ENCODE results near the gene FBXW4. TPM values are rescaled to one million over a fixed set of nuclear protein-coding genes. Genes with fewer than 3 reads are reported as not detected.

FBXW4 gene
- total and polyA plus RNA-seq, 2 of the 8 experiments (the other 6 are each of a cell fraction or from before 2014, with no cell fraction given), result 29.0 to 32.8 TPM

DNA sequence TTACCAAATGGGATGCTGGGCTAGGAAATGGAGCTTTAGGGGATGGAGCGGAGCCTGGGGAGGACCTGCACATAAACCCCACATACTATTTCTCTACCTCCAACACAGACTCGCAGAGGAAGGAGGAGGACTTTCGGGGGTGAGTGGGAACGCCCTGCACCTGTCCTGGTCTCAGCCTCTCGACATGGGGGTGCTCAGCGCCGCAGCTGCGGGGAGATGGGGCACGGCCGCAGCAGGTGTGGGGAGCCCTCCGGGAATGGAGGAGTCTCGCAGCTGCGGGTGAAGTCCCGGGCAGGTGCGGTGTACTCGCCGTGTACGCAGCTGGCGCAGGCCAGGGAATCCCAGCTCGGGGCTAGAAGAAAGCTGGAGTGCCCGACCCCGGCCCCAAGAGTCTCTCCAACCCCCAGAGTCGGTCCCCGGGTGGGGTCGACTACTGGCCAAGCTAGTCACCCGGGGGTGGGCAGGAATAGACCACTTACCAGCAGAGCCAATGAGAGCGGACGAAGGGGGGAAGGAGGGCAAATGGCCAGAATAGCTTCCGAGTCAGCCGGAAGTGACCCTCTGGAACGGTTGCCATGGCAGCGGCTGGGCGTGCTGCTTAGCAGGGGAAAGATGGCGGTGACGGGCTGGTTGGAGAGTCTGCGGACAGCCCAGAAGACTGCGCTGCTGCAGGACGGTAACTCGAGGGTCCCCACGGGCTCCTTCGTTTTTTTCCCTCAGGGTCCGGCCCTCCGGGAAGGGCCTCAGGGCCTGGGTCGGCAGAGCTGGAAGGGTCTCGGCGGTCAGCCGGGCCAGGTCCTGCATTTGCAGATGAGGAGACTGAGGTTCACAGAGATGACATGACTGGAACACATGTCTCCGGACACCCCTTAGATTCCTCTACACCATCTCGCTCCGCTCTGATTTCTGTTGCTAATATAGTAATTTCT lies 107.0 kb downstream of the FBXW4 start, which contains the start of the genes DPCD and POLL (continued):
- TF ChIP-seq BACH1 (IDR thresholded peaks at IDR 0.05; ENCODE audit: low read length), result no peak
- TF ChIP-seq SP4 (IDR thresholded peaks at IDR 0.05; ENCODE audit: low read length), result no peak
- TF ChIP-seq, protein P1, sequence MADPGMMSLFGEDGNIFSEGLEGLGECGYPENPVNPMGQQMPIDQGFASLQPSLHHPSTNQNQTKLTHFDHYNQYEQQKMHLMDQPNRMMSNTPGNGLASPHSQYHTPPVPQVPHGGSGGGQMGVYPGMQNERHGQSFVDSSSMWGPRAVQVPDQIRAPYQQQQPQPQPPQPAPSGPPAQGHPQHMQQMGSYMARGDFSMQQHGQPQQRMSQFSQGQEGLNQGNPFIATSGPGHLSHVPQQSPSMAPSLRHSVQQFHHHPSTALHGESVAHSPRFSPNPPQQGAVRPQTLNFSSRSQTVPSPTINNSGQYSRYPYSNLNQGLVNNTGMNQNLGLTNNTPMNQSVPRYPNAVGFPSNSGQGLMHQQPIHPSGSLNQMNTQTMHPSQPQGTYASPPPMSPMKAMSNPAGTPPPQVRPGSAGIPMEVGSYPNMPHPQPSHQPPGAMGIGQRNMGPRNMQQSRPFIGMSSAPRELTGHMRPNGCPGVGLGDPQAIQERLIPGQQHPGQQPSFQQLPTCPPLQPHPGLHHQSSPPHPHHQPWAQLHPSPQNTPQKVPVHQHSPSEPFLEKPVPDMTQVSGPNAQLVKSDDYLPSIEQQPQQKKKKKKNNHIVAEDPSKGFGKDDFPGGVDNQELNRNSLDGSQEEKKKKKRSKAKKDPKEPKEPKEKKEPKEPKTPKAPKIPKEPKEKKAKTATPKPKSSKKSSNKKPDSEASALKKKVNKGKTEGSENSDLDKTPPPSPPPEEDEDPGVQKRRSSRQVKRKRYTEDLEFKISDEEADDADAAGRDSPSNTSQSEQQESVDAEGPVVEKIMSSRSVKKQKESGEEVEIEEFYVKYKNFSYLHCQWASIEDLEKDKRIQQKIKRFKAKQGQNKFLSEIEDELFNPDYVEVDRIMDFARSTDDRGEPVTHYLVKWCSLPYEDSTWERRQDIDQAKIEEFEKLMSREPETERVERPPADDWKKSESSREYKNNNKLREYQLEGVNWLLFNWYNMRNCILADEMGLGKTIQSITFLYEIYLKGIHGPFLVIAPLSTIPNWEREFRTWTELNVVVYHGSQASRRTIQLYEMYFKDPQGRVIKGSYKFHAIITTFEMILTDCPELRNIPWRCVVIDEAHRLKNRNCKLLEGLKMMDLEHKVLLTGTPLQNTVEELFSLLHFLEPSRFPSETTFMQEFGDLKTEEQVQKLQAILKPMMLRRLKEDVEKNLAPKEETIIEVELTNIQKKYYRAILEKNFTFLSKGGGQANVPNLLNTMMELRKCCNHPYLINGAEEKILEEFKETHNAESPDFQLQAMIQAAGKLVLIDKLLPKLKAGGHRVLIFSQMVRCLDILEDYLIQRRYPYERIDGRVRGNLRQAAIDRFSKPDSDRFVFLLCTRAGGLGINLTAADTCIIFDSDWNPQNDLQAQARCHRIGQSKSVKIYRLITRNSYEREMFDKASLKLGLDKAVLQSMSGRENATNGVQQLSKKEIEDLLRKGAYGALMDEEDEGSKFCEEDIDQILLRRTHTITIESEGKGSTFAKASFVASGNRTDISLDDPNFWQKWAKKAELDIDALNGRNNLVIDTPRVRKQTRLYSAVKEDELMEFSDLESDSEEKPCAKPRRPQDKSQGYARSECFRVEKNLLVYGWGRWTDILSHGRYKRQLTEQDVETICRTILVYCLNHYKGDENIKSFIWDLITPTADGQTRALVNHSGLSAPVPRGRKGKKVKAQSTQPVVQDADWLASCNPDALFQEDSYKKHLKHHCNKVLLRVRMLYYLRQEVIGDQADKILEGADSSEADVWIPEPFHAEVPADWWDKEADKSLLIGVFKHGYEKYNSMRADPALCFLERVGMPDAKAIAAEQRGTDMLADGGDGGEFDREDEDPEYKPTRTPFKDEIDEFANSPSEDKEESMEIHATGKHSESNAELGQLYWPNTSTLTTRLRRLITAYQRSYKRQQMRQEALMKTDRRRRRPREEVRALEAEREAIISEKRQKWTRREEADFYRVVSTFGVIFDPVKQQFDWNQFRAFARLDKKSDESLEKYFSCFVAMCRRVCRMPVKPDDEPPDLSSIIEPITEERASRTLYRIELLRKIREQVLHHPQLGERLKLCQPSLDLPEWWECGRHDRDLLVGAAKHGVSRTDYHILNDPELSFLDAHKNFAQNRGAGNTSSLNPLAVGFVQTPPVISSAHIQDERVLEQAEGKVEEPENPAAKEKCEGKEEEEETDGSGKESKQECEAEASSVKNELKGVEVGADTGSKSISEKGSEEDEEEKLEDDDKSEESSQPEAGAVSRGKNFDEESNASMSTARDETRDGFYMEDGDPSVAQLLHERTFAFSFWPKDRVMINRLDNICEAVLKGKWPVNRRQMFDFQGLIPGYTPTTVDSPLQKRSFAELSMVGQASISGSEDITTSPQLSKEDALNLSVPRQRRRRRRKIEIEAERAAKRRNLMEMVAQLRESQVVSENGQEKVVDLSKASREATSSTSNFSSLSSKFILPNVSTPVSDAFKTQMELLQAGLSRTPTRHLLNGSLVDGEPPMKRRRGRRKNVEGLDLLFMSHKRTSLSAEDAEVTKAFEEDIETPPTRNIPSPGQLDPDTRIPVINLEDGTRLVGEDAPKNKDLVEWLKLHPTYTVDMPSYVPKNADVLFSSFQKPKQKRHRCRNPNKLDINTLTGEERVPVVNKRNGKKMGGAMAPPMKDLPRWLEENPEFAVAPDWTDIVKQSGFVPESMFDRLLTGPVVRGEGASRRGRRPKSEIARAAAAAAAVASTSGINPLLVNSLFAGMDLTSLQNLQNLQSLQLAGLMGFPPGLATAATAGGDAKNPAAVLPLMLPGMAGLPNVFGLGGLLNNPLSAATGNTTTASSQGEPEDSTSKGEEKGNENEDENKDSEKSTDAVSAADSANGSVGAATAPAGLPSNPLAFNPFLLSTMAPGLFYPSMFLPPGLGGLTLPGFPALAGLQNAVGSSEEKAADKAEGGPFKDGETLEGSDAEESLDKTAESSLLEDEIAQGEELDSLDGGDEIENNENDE (IDR thresholded peaks at IDR 0.05; ENCODE audit: insufficient replicate concordance, low read length), result no peak
- TF ChIP-seq CEBPB (IDR thresholded peaks at IDR 0.05; ENCODE audit: low read depth, low read length), result no peak
- TF ChIP-seq BRCA1 (IDR thresholded peaks at IDR 0.05; ENCODE audit: low read depth, low read length), result no peak
- no peak for TF ChIP-seq TCF12 (IDR thresholded peaks at IDR 0.05; ENCODE audit: low read depth, low read length)
- TF ChIP-seq SP2 (IDR thresholded peaks at IDR 0.05; ENCODE audit: low read length), result no peak
- TF ChIP-seq GABPA (IDR thresholded peaks at IDR 0.05; ENCODE audit: borderline replicate concordance, insufficient read depth, low read length), result peak; percentile 98
- TF ChIP-seq SIN3A (conservative IDR thresholded peaks at IDR 0.05 in 1 of 2, IDR thresholded peaks at IDR 0.05 in 1 of 2; ENCODE audit: low read depth in 1 of 2, low read length in 2 of 2), result peak; percentile 83 to 99
- no peak for TF ChIP-seq CBX8 (IDR thresholded peaks at IDR 0.05; ENCODE audit: borderline replicate concordance, low read depth, low read length)

Data from H1 (cell line).